ENCODE data around the gene SBNO2. TPM values are rescaled to one million over a fixed set of nuclear protein-coding genes. Genes with fewer than 3 reads are reported as not detected.

The SBNO2 gene
- total RNA-seq, 4 donors from 2014 or later = 22.2 to 49.8 (median 30.9) TPM

- Histone ChIP-seq H3K27me3 (no peaks in the 10 kb centered on the region), H3K4me3 (no peak overlapping the region), H3K36me3 (peaks cover 0 to 85% of the 10 kb centered on the region in 2 donors), H3K4me1 (peaks cover 0 to 7% of the 10 kb centered on the region in 2 donors), H3K27ac (no peak overlapping the region), H3K9me3 (no peaks in the 10 kb centered on the region)
- DNase-seq (no peak), ATAC-seq (no peak)
- TF ChIP-seq POLR2A (IDR thresholded peaks at IDR 0.05) = no peak
- TF ChIP-seq CTCF (IDR thresholded peaks at IDR 0.05 in 4 of 5, conservative IDR thresholded peaks at IDR 0.05 in 1 of 5) = no peak
- intact Hi-C loops (cut with DNase I; ENCODE audit: low total_unique reads) (no loop called here), in situ Hi-C loops (cut with MboI; ENCODE audit: low sequenced_read_pairs in 4 of 4) (loop anchor here in 1 of 4 donors (10.0 kb wide), 1 partner anchor 63 kb away; no protein-coding TSS in a partner anchor)
These were observed 51.8 kb downstream of the SBNO2 start for GRCh38 chr19:1122021-1122971.

GRCh38 chr19:1121395-1121794, 52.7 kb downstream of the SBNO2 start:
- Histone ChIP-seq H3K9me3 (no peaks in the 10 kb centered on the region), H3K4me3 (no peak overlapping the region), H3K4me1 (peaks cover 0 to 4% of the 10 kb centered on the region in 2 donors), H3K27ac (no peak overlapping the region), H3K36me3 (peaks cover 0 to 86% of the 10 kb centered on the region in 2 donors), H3K27me3 (no peaks in the 10 kb centered on the region)
- DNase-seq (no peak), ATAC-seq (no peak)
- intact Hi-C loops (cut with DNase I; ENCODE audit: low total_unique reads) (no loop called here), in situ Hi-C loops (cut with MboI; ENCODE audit: low sequenced_read_pairs in 4 of 4) (loop anchor here in 1 of 4 donors (10.0 kb wide), 1 partner anchor 63 kb away; no protein-coding TSS in a partner anchor)
- no peak for TF ChIP-seq POLR2A (IDR thresholded peaks at IDR 0.05)
- no peak for TF ChIP-seq CTCF (IDR thresholded peaks at IDR 0.05 in 4 of 5, conservative IDR thresholded peaks at IDR 0.05 in 1 of 5)

GRCh38 chr19:1119475-1120217, 54.4 kb downstream of the SBNO2 start:
- intact Hi-C loops (cut with DNase I; ENCODE audit: low total_unique reads) = no loop called here
- Histone ChIP-seq H3K4me3 (no peak overlapping the region), H3K4me1 (no peaks in the 10 kb centered on the region), H3K27ac (no peak overlapping the region), H3K36me3 (peaks cover 0 to 92% of the 10 kb centered on the region in 2 donors), H3K27me3 (no peaks in the 10 kb centered on the region), H3K9me3 (no peaks in the 10 kb centered on the region)
- DNase-seq = no peak
- ATAC-seq = no peak
- TF ChIP-seq POLR2A (IDR thresholded peaks at IDR 0.05) (no peak), CTCF (IDR thresholded peaks at IDR 0.05 in 4 of 5, conservative IDR thresholded peaks at IDR 0.05 in 1 of 5) (no peak)
- in situ Hi-C loops (cut with MboI; ENCODE audit: low sequenced_read_pairs in 4 of 4) = loop anchor here (5.0 to 10.0 kb wide), 3 partner anchors 65 to 75 kb away; no protein-coding TSS in a partner anchor

- H3K27ac ChIP-seq = no peak overlapping the region
- DNase-seq (no peak), ATAC-seq (no peak)
- H3K36me3 ChIP-seq = peaks cover 0 to 85% of the 10 kb centered on the region in 2 donors
- no peaks in the 10 kb centered on the region for H3K4me1 ChIP-seq
- no peak overlapping the region for H3K4me3 ChIP-seq
- in situ Hi-C loops (cut with MboI; ENCODE audit: low sequenced_read_pairs in 4 of 4) = loop anchor here in 3 of 4 donors (5.0 to 10.0 kb wide), 2 partner anchors 73 to 76 kb away; no protein-coding TSS in a partner anchor
- TF ChIP-seq CTCF (IDR thresholded peaks at IDR 0.05 in 4 of 5, conservative IDR thresholded peaks at IDR 0.05 in 1 of 5) = no peak
- no peak for TF ChIP-seq POLR2A (IDR thresholded peaks at IDR 0.05)
- intact Hi-C loops (cut with DNase I; ENCODE audit: low total_unique reads) = no loop called here
- no peaks in the 10 kb centered on the region for H3K9me3 ChIP-seq
- H3K27me3 ChIP-seq = no peaks in the 10 kb centered on the region
These were observed 55.1 kb downstream of the SBNO2 start for GRCh38 chr19:1118999-1119398.
